Gastroesophageal sphincter (tissue), 4 donors: ENCODE results near the gene OPTC. TPM values are rescaled to one million over a fixed set of nuclear protein-coding genes. Genes with fewer than 3 reads are reported as not detected.

Experiments used
- ATAC-seq: fragments of 150-250 bp; one replicate; pipeline ENCODE4 v1.9.1; 2016; ENCODE audit warnings: mild to moderate bottlenecking, moderate library complexity
- H3K27ac ChIP-seq, 4 donors: fragments of 200-600 bp; sonication (generic) in 3 of 4; 1 replicate in 3 of 4; 2 replicates in 1 of 4; pipeline ENCODE4 v1.5.1; 2016 to 2019
- H3K27me3 ChIP-seq: fragments of 200-600 bp; sonication (generic); one replicate; pipeline ENCODE4 v1.5.1; 2019
- H3K36me3 ChIP-seq, 2 donors: fragments of 200-600 bp; sonication (generic); one replicate each; pipeline ENCODE4 v1.5.1; 2019; ENCODE audit warnings: control low read depth in 1 of 2
- H3K4me1 ChIP-seq, 3 donors: fragments of 200-600 bp; sonication (generic); 1 replicate in 2 of 3; 2 replicates in 1 of 3; pipeline ENCODE4 v1.5.1; 2016 to 2019; ENCODE audit warnings: control low read depth in 2 of 3
- H3K4me3 ChIP-seq, 2 donors: fragments of 200-600 bp; sonication (generic); one replicate each; pipeline ENCODE4 v1.5.1; 2019; ENCODE audit warnings: mild to moderate bottlenecking in 1 of 2, moderate library complexity in 1 of 2
- H3K9me3 ChIP-seq, 3 donors: fragments of 200-600 bp; sonication (generic); one replicate each; pipeline ENCODE4 v1.5.1; 2017 to 2019; ENCODE audit warnings: control low read depth in 2 of 3
- CTCF ChIP-seq, 4 experiments: fragments of 200-600 bp in 2 of 4; fragments of 450-650 bp in 2 of 4; sonication (generic) in 1 of 4; IDR thresholded peaks; one replicate each; pipeline ENCODE4 v1.5.1; 2017 to 2019; ENCODE audit warnings: antibody characterized with exemption in 4 of 4, mild to moderate bottlenecking in 2 of 4, moderate library complexity in 2 of 4
- EP300 ChIP-seq: sonication (generic); formaldehyde crosslinking; IDR thresholded peaks from one replicate; pipeline ENCODE4 v1.6.1; 2017; ENCODE audit warnings: antibody characterized with exemption, mild to moderate bottlenecking
- POLR2A ChIP-seq, 2 donors: fragments of 450-650 bp; IDR thresholded peaks; one replicate each; pipeline ENCODE4 v1.6.1; 2017; ENCODE audit warnings: antibody characterized with exemption in 2 of 2, mild to moderate bottlenecking in 2 of 2, moderate library complexity in 1 of 2
- POLR2AphosphoS5 ChIP-seq: sonication (generic); formaldehyde crosslinking; IDR thresholded peaks from one replicate; pipeline ENCODE4 v1.6.1; 2017; ENCODE audit warnings: antibody characterized with exemption
- WGBS, 2 donors: methylation state at CpG; one replicate each; pipeline ENCODE4 v1.1.5; 2018; ENCODE audit warnings: low coverage in 1 of 2; 5-methylcytosine and 5-hydroxymethylcytosine counted together
- total RNA-seq, 4 donors: library from RNA; depleted of rRNA; stranded (reverse); fragments of >200 nt; gene quantifications; one replicate each; pipeline ENCODE4 v1.1.0, GENCODE V29; 2016

Gene OPTC
- total RNA-seq, 4 donors from 2014 or later, result not detected

- Histone ChIP-seq H3K36me3 (no peaks in the 10 kb centered on the region), H3K4me1 (peaks cover 0 to 34% (median 4%) of the 10 kb centered on the region in 3 donors), H3K9me3 (no peaks in the 10 kb centered on the region), H3K27ac (no peak overlapping the region), H3K4me3 (no peak overlapping the region), H3K27me3 (no peaks in the 10 kb centered on the region)
- ATAC-seq, result no peak
- 44 to 49% methylated on average over 2 of the region's 2 CpGs for WGBS, 2 donors
- TF ChIP-seq POLR2A (IDR thresholded peaks at IDR 0.05), result no peak
- no peak for TF ChIP-seq CTCF (IDR thresholded peaks at IDR 0.05)
- no peak for TF ChIP-seq EP300
- TF ChIP-seq POLR2AphosphoS5, result no peak
Observed at GRCh38 chr1:203548892-203549291, 54.9 kb downstream of the OPTC start.

GRCh38 chr1:203549309-203549708 lies 55.4 kb downstream of the OPTC start:
- no peak for ATAC-seq
- Histone ChIP-seq H3K36me3 (no peaks in the 10 kb centered on the region), H3K4me1 (peaks cover 0 to 34% (median 4%) of the 10 kb centered on the region in 3 donors), H3K27ac (no peak overlapping the region), H3K9me3 (no peaks in the 10 kb centered on the region), H3K4me3 (no peak overlapping the region), H3K27me3 (no peaks in the 10 kb centered on the region)
- TF ChIP-seq POLR2A (IDR thresholded peaks at IDR 0.05) (no peak), EP300 (no peak), POLR2AphosphoS5 (no peak), CTCF (IDR thresholded peaks at IDR 0.05) (no peak)
- 93% methylated on average over 2 of the region's 2 CpGs; no CpG with 5 or more reads in 1 of the 2 donors for WGBS, 2 donors

- no peak for ATAC-seq
- TF ChIP-seq POLR2AphosphoS5 (no peak), POLR2A (IDR thresholded peaks at IDR 0.05) (no peak), EP300 (no peak), CTCF (IDR thresholded peaks at IDR 0.05) (no peak)
- Histone ChIP-seq H3K4me3 (no peak overlapping the region), H3K27ac (no peak overlapping the region), H3K27me3 (no peaks in the 10 kb centered on the region), H3K9me3 (no peaks in the 10 kb centered on the region), H3K4me1 (peaks cover 7 to 36% (median 14%) of the 10 kb centered on the region in 3 donors), H3K36me3 (no peaks in the 10 kb centered on the region)
- WGBS, 2 donors, result 64 to 100% methylated on average over 1 of the region's 1 CpG
Observed at GRCh38 chr1:203550846-203551245, 56.9 kb downstream of the OPTC start.

- no peak for ATAC-seq
- Histone ChIP-seq H3K27ac (peak overlapping the region in 1 of 4 donors; percentile 38), H3K4me3 (no peak overlapping the region), H3K9me3 (no peaks in the 10 kb centered on the region), H3K36me3 (no peaks in the 10 kb centered on the region), H3K4me1 (peaks cover 10 to 43% (median 21%) of the 10 kb centered on the region in 3 donors), H3K27me3 (no peaks in the 10 kb centered on the region)
- no peak for TF ChIP-seq POLR2A (IDR thresholded peaks at IDR 0.05)
- TF ChIP-seq CTCF (IDR thresholded peaks at IDR 0.05), result no peak
- TF ChIP-seq EP300, result no peak
- no peak for TF ChIP-seq POLR2AphosphoS5
- WGBS, 2 donors, result 53 to 68% methylated on average over 2 to 3 of the region's 5 CpGs
Observed at GRCh38 chr1:203551550-203551949, 57.6 kb downstream of the OPTC start.

GRCh38 chr1:203553496-203553895 lies 59.5 kb downstream of the OPTC start:
- Histone ChIP-seq H3K4me3 (no peak overlapping the region), H3K4me1 (peaks cover 24 to 63% (median 36%) of the 10 kb centered on the region in 3 donors), H3K27ac (peak overlapping the region in 3 of 4 donors; percentile 92 to 94 (median 92)), H3K27me3 (no peaks in the 10 kb centered on the region), H3K9me3 (no peaks in the 10 kb centered on the region), H3K36me3 (no peaks in the 10 kb centered on the region)
- TF ChIP-seq CTCF (IDR thresholded peaks at IDR 0.05), result no peak
- TF ChIP-seq POLR2AphosphoS5, result no peak
- TF ChIP-seq POLR2A (IDR thresholded peaks at IDR 0.05), result no peak
- TF ChIP-seq EP300, result no peak
- ATAC-seq, result no peak
- 73 to 100% methylated on average over 1 of the region's 4 CpGs for WGBS, 2 donors
